Measurements from ENCODE around the gene SLC1A7. TPM values are rescaled to one million over a fixed set of nuclear protein-coding genes. Genes with fewer than 3 reads are reported as not detected.

Gene SLC1A7
- total RNA-seq, 2 experiments from 2014 or later = not detected

DNA sequence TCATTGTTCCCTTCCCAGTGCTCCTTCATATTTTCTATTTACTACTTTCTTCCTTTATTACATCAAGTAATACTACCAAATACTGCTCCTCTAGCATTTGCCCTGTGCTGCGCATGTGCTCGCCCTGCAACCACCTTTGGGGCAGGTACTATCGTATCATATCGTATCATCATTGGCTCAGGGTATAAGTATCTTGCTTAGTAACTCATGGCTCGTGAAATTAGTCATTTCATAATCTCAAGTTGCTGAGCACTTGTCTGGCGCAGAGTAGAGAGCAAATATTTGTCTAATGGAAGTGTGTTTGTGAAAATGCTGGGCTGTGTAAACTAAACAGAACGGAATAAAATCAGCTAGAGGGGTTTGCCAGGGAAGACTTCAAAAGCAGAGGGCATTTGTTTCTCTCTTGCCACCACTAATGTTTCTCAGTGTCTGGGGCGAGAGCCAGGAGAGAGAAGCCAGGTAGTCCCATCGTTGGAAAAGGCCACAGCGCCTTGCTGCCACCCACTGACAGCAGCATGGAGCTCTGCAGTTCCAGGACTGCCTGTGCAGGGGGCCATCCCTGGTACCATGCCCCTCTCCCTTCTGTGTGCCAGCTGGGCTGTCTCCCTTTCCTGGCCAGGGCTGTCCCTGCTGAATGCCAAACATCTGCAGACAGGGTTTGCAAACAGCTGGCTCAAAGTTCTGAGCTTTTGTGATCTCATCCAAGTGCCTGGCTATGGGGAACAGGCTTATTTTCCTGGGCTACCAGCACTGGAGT lies 34.2 kb upstream of the SLC1A7 start:
- Mint-ChIP-seq H3K27me3 (peaks cover 25% of the 10 kb centered on the region), H3K36me3 (ENCODE audit: low read depth) (no peaks in the 10 kb centered on the region), H3K4me1 (peaks cover 5% of the 10 kb centered on the region), H3K27ac (no peak overlapping the region), H3K4me3 (no peak overlapping the region), H3K9me3 (no peaks in the 10 kb centered on the region)
- ChIA-PET POLR2A (interaction anchor here (1.1 kb wide), 1 partner anchor 10 kb away, joined by 3 read pairs; no protein-coding TSS in a partner anchor), CTCF (interaction anchor here (1.6 kb wide), 1 partner anchor 10 kb away, joined by 4 read pairs; no protein-coding TSS in a partner anchor)
- no peak for DNase-seq

DNA sequence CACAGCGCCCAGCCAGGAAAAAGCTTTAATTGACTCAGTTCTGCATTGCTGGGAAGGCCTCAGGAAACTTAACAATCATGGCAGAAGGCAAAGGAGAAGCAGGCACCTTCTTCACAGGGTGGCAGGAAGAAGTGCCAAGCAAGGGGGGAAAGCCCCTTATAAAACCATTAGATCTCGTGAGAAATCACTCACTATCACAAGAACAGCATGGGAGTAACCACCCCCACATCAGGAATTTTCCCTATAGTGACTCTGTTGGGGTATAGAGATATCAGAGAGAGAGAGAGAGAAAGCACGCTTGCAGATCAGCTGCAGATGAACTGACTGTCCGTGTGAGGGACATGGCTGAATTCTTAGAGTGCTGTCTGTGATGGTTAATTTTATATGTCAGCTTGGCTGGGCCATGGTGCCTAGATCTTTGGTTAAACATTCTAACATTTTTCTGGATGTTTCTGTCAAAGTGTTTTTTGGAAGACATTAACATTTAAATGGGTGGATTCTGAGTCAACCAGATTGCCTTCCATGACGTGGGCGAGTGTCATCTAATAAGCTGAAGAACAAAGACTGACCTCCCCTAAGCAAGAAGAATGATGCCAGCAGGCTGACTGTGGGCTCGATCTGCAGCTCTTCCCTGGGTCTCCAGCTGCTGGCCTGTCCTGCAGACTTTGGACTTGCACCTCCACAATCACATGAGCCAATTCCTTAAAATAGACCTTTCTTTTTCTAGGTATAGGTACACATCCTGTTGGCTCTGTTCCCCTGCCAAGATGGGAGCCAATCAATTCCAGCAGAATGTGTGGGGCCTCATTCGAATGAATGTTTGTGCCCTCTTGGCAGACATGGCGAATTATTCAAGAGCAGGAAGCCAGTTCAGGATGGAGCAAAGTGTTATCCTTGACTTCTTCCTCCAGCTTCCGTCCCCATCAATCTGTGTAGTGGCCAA lies 32.8 kb upstream of the SLC1A7 start:
- Mint-ChIP-seq H3K9me3 (no peaks in the 10 kb centered on the region), H3K4me3 (no peak overlapping the region), H3K4me1 (peaks cover 5% of the 10 kb centered on the region), H3K27ac (no peak overlapping the region), H3K36me3 (ENCODE audit: low read depth) (no peaks in the 10 kb centered on the region), H3K27me3 (peaks cover 23% of the 10 kb centered on the region)
- no peak for DNase-seq
- POLR2A ChIA-PET = interaction anchor here (1.1 kb wide), 1 partner anchor 12 kb away, joined by 3 read pairs; no protein-coding TSS in a partner anchor
- CTCF ChIA-PET = interaction anchor here (0.7 kb wide), 1 partner anchor 1374 kb away, joined by 6 read pairs; no protein-coding TSS in a partner anchor

DNA sequence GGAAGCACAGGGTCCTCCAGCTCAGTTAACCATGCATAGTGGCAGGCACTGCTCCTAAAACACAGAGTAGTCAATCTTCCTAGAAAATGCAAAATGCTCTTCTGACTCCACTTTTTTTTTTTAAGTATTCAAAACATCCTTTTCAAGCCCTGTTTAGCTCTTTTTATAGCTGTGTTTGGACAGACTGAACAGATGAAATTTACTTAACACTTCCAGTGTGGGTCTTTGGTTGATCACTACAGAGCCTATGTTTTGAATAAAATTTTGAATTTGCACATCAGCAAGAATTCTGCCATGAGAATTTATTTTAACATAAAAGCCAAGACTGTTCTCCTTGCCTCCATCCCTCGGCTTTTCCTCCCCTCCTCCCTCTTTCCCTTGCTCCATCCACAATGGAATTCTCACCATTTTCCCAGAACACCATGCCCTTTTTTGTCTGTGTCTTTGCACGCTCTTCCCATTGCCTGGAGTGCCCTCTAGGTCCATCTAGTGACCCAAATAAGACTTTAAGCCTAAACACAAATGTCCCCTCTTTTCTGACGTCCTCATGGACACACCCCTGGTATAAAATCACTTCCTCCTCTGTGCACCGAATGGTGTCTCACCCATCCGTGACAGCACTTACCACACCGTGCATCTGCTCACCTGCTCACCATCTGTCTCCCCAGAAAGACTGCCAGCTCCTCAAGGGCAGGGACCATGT lies 30.1 kb upstream of the SLC1A7 start:
- no peak overlapping the region for H3K4me3 Mint-ChIP-seq
- no peak for DNase-seq
- peaks cover 20% of the 10 kb centered on the region for H3K27me3 Mint-ChIP-seq
- H3K36me3 Mint-ChIP-seq (ENCODE audit: low read depth) = no peaks in the 10 kb centered on the region
- POLR2A ChIA-PET = no interaction called here
- H3K9me3 Mint-ChIP-seq = no peaks in the 10 kb centered on the region
- H3K4me1 Mint-ChIP-seq = peaks cover 5% of the 10 kb centered on the region
- no peak overlapping the region for H3K27ac Mint-ChIP-seq
- CTCF ChIA-PET = interaction anchor here (1.1 to 1.9 kb wide), 3 partner anchors 8 to 13 kb away, joined by 3 to 8 read pairs (median 8); no protein-coding TSS in a partner anchor

DNA sequence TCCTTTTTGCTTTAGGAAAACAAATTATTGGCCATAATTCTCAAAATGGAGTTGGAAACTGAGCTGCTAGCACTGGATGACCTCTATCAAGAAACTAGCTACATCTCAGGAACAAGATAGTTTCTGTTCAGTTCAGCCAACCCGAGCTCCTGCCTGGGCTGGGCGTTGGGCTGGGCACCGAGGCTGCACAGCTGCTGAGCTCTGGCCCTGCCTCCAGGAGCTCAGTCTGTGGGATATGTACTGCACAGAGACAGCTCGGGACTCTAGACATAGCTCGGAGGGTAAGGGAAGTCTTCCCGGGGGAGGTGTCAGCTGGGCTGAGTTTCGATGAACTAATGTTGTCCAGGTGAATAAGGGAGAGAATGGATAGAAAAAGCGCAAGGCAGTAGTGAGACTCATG lies 24.5 kb upstream of the SLC1A7 start:
- Mint-ChIP-seq H3K4me1 (no peaks in the 10 kb centered on the region), H3K27me3 (peaks cover 20% of the 10 kb centered on the region), H3K9me3 (no peaks in the 10 kb centered on the region), H3K36me3 (ENCODE audit: low read depth) (no peaks in the 10 kb centered on the region), H3K27ac (no peak overlapping the region), H3K4me3 (no peak overlapping the region)
- CTCF ChIA-PET = no interaction called here
- POLR2A ChIA-PET = no interaction called here
- no peak for DNase-seq

DNA sequence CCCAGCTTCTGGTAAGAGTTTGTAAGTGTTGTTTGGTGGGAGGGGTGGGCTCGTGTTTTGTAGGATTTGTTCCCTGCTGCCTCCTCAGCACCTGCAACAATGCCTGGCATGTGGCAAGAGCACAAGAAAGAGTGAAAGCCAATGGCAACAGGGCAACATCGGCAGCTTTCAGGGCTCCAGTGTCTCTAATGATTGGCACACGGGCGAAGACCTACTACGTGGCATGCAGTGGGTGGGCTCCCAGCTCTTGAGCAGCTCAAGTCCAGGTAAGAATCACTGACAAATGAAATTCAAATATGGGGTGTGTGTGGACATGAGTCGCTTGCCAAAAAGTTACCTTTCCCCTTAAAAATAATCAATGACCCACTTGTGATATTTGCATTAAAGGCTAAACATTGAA lies 23.9 kb upstream of the SLC1A7 start:
- H3K27ac Mint-ChIP-seq = no peak overlapping the region
- H3K4me3 Mint-ChIP-seq = no peak overlapping the region
- no peaks in the 10 kb centered on the region for H3K4me1 Mint-ChIP-seq
- H3K9me3 Mint-ChIP-seq = no peaks in the 10 kb centered on the region
- peaks cover 20% of the 10 kb centered on the region for H3K27me3 Mint-ChIP-seq
- CTCF ChIA-PET = no interaction called here
- POLR2A ChIA-PET = no interaction called here
- H3K36me3 Mint-ChIP-seq (ENCODE audit: low read depth) = no peaks in the 10 kb centered on the region
- DNase-seq = no peak

DNA sequence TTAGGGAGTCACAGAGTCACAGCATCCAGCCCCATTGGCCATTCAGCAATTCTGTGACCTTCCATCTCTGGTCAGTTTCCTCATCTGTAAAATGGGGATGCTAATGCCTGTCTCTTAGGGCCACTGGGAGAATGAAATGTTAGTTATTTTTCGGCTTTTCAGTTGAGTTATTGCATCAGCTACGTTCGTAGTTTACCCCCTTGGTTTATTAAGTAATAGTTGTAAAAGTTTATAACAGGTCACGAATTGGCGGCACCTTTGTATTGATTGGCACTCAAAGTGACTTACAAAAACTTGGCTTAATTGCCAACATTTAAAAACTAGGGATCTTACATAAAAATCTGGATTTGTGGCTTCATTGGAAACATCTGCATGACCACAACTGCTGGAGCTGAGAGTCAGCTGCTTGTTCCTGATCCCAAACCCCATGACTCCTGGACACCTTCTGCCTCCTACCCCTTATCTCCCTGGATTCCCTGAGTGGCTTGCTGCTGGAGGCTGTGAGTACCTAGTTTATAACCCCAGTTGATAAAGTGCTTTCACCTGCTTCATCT lies 23.0 kb upstream of the SLC1A7 start:
- ChIA-PET CTCF (no interaction called here), POLR2A (no interaction called here)
- H3K27ac Mint-ChIP-seq = no peak overlapping the region
- peaks cover 18% of the 10 kb centered on the region for H3K27me3 Mint-ChIP-seq
- H3K36me3 Mint-ChIP-seq (ENCODE audit: low read depth) = no peaks in the 10 kb centered on the region
- H3K4me3 Mint-ChIP-seq = no peak overlapping the region
- no peak for DNase-seq
- H3K9me3 Mint-ChIP-seq = no peaks in the 10 kb centered on the region
- H3K4me1 Mint-ChIP-seq = no peaks in the 10 kb centered on the region

DNA sequence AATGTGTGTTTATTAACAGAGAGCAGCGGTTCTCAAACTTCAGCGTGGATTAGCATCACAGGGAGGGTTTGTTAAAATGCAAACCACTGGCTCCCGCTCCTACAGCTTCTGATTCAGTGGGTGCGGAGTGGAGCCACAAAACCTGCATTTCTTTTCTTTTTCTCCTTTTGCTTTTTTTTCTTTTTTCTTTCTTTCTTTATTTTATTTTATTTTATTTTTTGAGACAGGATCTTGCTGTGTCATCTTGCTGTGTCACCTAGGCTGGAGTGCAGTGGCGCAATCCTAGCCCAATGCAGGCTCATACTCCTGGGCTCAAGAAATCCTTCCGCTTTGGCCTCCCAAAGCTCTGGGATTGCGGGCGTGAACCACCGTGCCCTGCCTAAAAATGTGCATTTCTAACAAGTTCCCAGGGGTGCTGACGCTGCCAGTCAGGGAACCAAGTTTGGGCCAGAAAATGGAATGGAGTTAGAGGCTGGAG lies 20.9 kb upstream of the SLC1A7 start:
- no peaks in the 10 kb centered on the region for H3K36me3 Mint-ChIP-seq (ENCODE audit: low read depth)
- no peak overlapping the region for H3K4me3 Mint-ChIP-seq
- H3K27ac Mint-ChIP-seq = no peak overlapping the region
- H3K4me1 Mint-ChIP-seq = no peaks in the 10 kb centered on the region
- ChIA-PET POLR2A (no interaction called here), CTCF (no interaction called here)
- no peaks in the 10 kb centered on the region for H3K9me3 Mint-ChIP-seq
- DNase-seq = no peak
- peaks cover 18% of the 10 kb centered on the region for H3K27me3 Mint-ChIP-seq

DNA sequence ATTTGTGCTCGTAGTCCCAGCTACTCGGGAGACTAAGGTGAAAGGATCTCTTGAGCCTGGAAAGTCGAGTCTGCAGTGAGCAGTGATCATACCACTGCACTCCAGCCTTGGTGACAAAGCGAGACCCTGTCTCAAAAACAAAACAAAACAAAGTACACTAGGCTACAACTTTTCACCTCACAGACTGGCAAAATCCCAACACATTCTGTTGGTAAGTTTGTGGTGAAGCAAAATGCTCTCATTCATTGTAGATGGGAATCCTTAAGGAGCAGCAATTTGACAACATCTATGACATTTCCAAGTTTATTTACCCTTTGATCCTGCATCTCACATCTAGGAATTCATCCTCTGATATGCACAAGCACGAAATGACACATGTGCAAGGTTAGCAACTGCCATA lies 20.2 kb upstream of the SLC1A7 start:
- Mint-ChIP-seq H3K4me1 (no peaks in the 10 kb centered on the region), H3K9me3 (no peaks in the 10 kb centered on the region), H3K36me3 (ENCODE audit: low read depth) (no peaks in the 10 kb centered on the region), H3K27me3 (peaks cover 19% of the 10 kb centered on the region), H3K4me3 (no peak overlapping the region), H3K27ac (no peak overlapping the region)
- CTCF ChIA-PET = no interaction called here
- no peak for DNase-seq
- POLR2A ChIA-PET = no interaction called here

DNA sequence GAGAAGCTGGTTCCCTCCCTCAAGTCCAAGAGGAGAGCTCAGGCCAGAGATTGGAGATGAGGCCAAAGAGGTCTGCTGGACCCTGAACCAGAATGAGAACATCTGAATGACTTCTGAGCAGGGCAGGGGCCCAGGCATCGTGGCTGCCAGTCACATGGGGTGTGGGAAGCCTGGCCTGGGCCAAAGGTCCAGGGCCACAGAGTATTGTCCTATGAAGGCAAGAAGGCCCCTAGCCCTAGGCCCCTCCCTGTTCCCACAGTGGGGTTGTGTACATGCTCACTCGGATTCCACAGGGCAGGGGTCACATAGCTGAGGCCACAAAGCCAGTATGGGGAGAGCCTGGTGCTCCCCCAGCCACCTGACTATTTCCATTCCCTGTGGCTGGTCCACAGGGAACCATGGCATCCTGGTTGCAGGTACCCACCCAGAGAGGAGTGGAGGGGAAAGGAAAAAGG lies 18.5 kb upstream of the SLC1A7 start:
- Mint-ChIP-seq H3K4me3 (no peak overlapping the region), H3K9me3 (no peaks in the 10 kb centered on the region), H3K27ac (no peak overlapping the region), H3K27me3 (peaks cover 18% of the 10 kb centered on the region), H3K36me3 (ENCODE audit: low read depth) (no peaks in the 10 kb centered on the region), H3K4me1 (no peaks in the 10 kb centered on the region)
- POLR2A ChIA-PET = no interaction called here
- DNase-seq = no peak
- CTCF ChIA-PET = no interaction called here

DNA sequence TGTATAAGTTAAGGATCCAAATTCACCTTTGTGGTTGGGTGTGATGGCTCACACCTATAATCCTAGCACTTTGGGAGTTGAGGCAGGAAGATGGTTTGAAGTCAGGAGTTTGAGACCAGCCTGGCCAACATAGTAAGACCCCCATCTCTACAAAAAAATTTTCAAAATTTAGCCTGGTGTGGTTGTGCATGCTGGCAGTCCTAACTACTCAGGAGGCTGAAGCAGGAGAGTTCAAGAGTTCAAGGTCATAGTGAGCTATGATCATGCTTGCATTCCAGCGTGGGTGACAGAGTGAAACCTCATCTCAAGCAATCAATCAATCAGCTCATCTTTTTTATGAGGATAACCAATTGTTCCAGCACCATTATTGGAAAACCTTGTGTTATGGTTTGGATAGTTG lies 16.5 kb upstream of the SLC1A7 start:
- Mint-ChIP-seq H3K27ac (no peak overlapping the region), H3K27me3 (peaks cover 15% of the 10 kb centered on the region), H3K4me3 (no peak overlapping the region), H3K4me1 (no peaks in the 10 kb centered on the region), H3K36me3 (ENCODE audit: low read depth) (no peaks in the 10 kb centered on the region), H3K9me3 (no peaks in the 10 kb centered on the region)
- POLR2A ChIA-PET = no interaction called here
- CTCF ChIA-PET = interaction anchor here (0.7 kb wide), 1 partner anchor 1065 kb away, joined by 3 read pairs; no protein-coding TSS in a partner anchor
- no peak for DNase-seq

DNA sequence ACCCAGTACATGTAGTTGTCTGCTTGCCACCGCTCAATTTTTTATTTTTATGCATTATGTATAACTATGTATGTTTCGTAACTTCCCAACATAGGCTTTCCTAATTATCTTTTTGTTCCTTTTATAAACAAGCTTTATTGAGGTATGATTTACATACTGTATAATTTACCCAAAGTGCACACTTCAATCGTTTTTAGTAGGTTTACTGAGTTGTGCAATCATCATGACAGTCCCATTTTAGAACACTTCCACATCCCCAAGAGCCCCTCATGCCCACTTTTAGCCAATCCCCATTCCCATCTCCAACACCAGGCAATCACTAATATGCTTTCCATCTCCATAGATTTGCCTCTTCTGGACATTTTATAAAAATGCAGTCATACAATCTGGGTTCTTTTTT lies 14.3 kb upstream of the SLC1A7 start:
- no peaks in the 10 kb centered on the region for H3K9me3 Mint-ChIP-seq
- CTCF ChIA-PET = no interaction called here

DNA sequence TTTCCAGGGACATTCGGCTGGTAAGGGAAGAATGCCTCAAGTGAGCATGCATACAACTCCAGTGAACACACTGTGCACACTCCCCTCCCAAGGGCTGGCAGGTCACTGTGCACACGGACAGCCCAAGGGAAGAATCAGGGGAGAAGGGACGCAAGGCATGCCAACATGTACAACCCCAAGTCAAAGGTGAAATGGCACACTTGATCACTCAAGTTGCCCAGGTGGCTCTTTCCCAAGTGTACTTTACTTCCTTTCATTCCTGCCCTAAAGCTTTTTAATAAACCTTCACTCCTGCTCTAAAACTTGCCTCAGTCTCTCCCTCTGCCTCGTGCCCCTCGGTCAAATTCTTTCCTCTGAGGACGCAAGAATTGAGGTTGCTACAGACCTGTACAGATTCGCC lies 13.5 kb upstream of the SLC1A7 start:
- Mint-ChIP-seq H3K4me3 (no peak overlapping the region), H3K27me3 (peaks cover 6% of the 10 kb centered on the region), H3K36me3 (ENCODE audit: low read depth) (no peaks in the 10 kb centered on the region), H3K27ac (no peak overlapping the region), H3K4me1 (no peaks in the 10 kb centered on the region), H3K9me3 (no peaks in the 10 kb centered on the region)
- POLR2A ChIA-PET = no interaction called here
- CTCF ChIA-PET = no interaction called here
- DNase-seq = no peak

More for the DNA sequence above, 14.3 kb upstream of the SLC1A7 start:
- POLR2A ChIA-PET = no interaction called here
- no peak overlapping the region for H3K4me3 Mint-ChIP-seq
- no peaks in the 10 kb centered on the region for H3K4me1 Mint-ChIP-seq
- no peak overlapping the region for H3K27ac Mint-ChIP-seq
- H3K27me3 Mint-ChIP-seq = peaks cover 6% of the 10 kb centered on the region
- DNase-seq = no peak
- H3K36me3 Mint-ChIP-seq (ENCODE audit: low read depth) = no peaks in the 10 kb centered on the region

DNA sequence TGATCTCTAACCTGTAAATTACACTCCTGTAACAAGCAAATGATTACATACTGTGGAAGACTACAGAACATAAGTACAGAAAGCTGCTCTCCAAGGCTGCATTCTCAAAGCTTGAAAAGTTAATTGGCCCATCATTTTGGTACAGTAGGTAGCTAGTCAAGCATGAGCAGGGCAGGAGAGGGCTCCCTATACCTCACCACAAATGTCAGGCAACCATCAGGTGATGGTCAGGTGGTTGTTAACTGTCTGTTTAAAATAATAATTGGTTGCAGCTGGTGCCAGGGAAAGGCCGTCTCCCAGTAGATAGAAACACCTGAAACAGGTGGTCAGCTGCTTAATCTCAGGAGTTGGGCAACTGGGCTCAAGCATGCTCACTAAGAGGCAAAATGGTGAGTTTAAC lies 13.1 kb upstream of the SLC1A7 start:
- H3K4me1 Mint-ChIP-seq = no peaks in the 10 kb centered on the region
- ChIA-PET CTCF (no interaction called here), POLR2A (no interaction called here)
- no peaks in the 10 kb centered on the region for H3K36me3 Mint-ChIP-seq (ENCODE audit: low read depth)
- no peaks in the 10 kb centered on the region for H3K9me3 Mint-ChIP-seq
- H3K27ac Mint-ChIP-seq = no peak overlapping the region
- no peak overlapping the region for H3K4me3 Mint-ChIP-seq
- H3K27me3 Mint-ChIP-seq = peaks cover 6% of the 10 kb centered on the region
- no peak for DNase-seq
